Brain microvascular endothelial cell (primary cell): ENCODE measurements around the gene PAN3.

Experiments used
- DNase-seq: peaks from one replicate; pipeline ENCODE4 v3.0.0-alpha.2; 2020
- H3K27ac ChIP-seq: fragments of 250-450 bp; sonication (Bioruptor Pico); 2 replicates; pipeline ENCODE4 v1.5.1; 2020; ENCODE audit warnings: mild to moderate bottlenecking, moderate library complexity
- H3K27me3 ChIP-seq: fragments of 250-450 bp; sonication (Bioruptor Pico); replicated peaks from 2 replicates; pipeline ENCODE4 v1.5.1; 2020; ENCODE audit warnings: mild to moderate bottlenecking
- H3K36me3 ChIP-seq: fragments of 250-450 bp; sonication (Bioruptor Pico); replicated peaks from 2 replicates; pipeline ENCODE4 v1.5.1; 2020; ENCODE audit warnings: mild to moderate bottlenecking
- H3K4me3 ChIP-seq: 2 replicates; pipeline ENCODE4 v1.5.1; 2011; ENCODE audit warnings: low read depth, mild to moderate bottlenecking, control low read depth, low read length, moderate library complexity
- CTCF ChIP-seq: IDR thresholded peaks from 2 replicates; pipeline ENCODE4 v1.5.1; 2011; ENCODE audit warnings: low read depth, mild to moderate bottlenecking, moderate library complexity, low read length, control low read depth, inconsistent platforms; ENCODE audit errors: missing control alignments
- in situ Hi-C: cut with HindIII; loops from 2 replicates; pipeline ENCODE4 v1.10.0; 2017; ENCODE audit warnings: low sequenced_read_pairs, low pct_ligation_motif_present

Gene PAN3

GRCh38 chr13:28268800-28269223 lies 130.5 kb downstream of the PAN3 start:
- Histone ChIP-seq H3K36me3 (peaks cover 18% of the 10 kb centered on the region), H3K27me3 (no peaks in the 10 kb centered on the region), H3K27ac (no peak overlapping the region), H3K4me3 (no peak overlapping the region)
- in situ Hi-C loops: no loop called here
- no peak for DNase-seq
- no peak for TF ChIP-seq CTCF

GRCh38 chr13:28271056-28271840 lies 132.9 kb downstream of the PAN3 start:
- Histone ChIP-seq H3K36me3 (peaks cover 18% of the 10 kb centered on the region), H3K27ac (no peak overlapping the region), H3K27me3 (no peaks in the 10 kb centered on the region), H3K4me3 (no peak overlapping the region)
- no peak for DNase-seq
- in situ Hi-C loops: no loop called here
- no peak for TF ChIP-seq CTCF

GRCh38 chr13:28273919-28274318 lies 135.6 kb downstream of the PAN3 start:
- no peaks in the 10 kb centered on the region for H3K27me3 ChIP-seq
- H3K4me3 ChIP-seq: no peak overlapping the region
- H3K36me3 ChIP-seq: peaks cover 13% of the 10 kb centered on the region
- peak; percentile 37 for TF ChIP-seq CTCF
- in situ Hi-C loops: no loop called here
- DNase-seq: no peak
- no peak overlapping the region for H3K27ac ChIP-seq

- no peak for DNase-seq
- no peak overlapping the region for H3K4me3 ChIP-seq
- in situ Hi-C loops: no loop called here
- no peak overlapping the region for H3K27ac ChIP-seq
- H3K36me3 ChIP-seq: peaks cover 13% of the 10 kb centered on the region
- H3K27me3 ChIP-seq: no peaks in the 10 kb centered on the region
- no peak for TF ChIP-seq CTCF
Observed at GRCh38 chr13:28282451-28282850, 144.1 kb downstream of the PAN3 start.

GRCh38 chr13:28283600-28283999 lies 145.3 kb downstream of the PAN3 start:
- H3K36me3 ChIP-seq: peaks cover 12% of the 10 kb centered on the region
- no peak for TF ChIP-seq CTCF
- no peak overlapping the region for H3K27ac ChIP-seq
- DNase-seq: no peak
- in situ Hi-C loops: no loop called here
- H3K27me3 ChIP-seq: no peaks in the 10 kb centered on the region
- H3K4me3 ChIP-seq: no peak overlapping the region

GRCh38 chr13:28286263-28286662 lies 147.9 kb downstream of the PAN3 start:
- H3K36me3 ChIP-seq: peaks cover 10% of the 10 kb centered on the region
- DNase-seq: no peak
- in situ Hi-C loops: no loop called here
- H3K4me3 ChIP-seq: no peak overlapping the region
- H3K27me3 ChIP-seq: no peaks in the 10 kb centered on the region
- no peak overlapping the region for H3K27ac ChIP-seq
- no peak for TF ChIP-seq CTCF
